CD4-positive, alpha-beta memory T cell (primary cell): ENCODE results near the gene HMCES. TPM values are rescaled to one million over a fixed set of nuclear protein-coding genes. Genes with fewer than 3 reads are reported as not detected.
A peak's percentile ranks its signal among the peaks of the same experiment; 100 is the strongest.

Experiments used
- CTCF ChIA-PET: fragments of 350-600 bp; sonication (Branson Sonifier 250); formaldehyde crosslinking; loops from one replicate; lab custom pipeline; 2021; ENCODE audit warnings: inconsistent platforms; ENCODE audit not compliant: partially characterized antibody; lab: Charles Lee
- POLR2A ChIA-PET: fragments of 350-600 bp; sonication (Branson Sonifier 250); formaldehyde crosslinking; loops from one replicate; lab custom pipeline; 2021; ENCODE audit not compliant: partially characterized antibody; lab: Charles Lee
- DNase-seq, 5 donors: peaks; one replicate each; pipeline versions ENCODE4 v3.0.0 to v3.0.0-alpha.2; 2020 to 2022; ENCODE audit warnings: mixed read lengths in 1 of 5
- H3K27ac ChIP-seq: one replicate; pipeline ENCODE4 v1.7.0; 2013; ENCODE audit warnings: low read depth, low read length
- H3K27me3 ChIP-seq: 2 replicates; pipeline ENCODE4 v1.7.0; 2013; ENCODE audit warnings: mild to moderate bottlenecking, low read length, moderate library complexity; ENCODE audit not compliant: insufficient read depth
- H3K36me3 ChIP-seq: 2 replicates; pipeline ENCODE4 v1.7.0; 2013; ENCODE audit warnings: mild to moderate bottlenecking, low read length, moderate library complexity; ENCODE audit not compliant: insufficient read depth
- H3K4me1 ChIP-seq: 2 replicates; pipeline ENCODE4 v1.7.0; 2013; ENCODE audit warnings: mild to moderate bottlenecking, low read length, moderate library complexity; ENCODE audit not compliant: insufficient read depth
- H3K4me3 ChIP-seq, 2 donors: one replicate each; pipeline ENCODE4 v1.7.0; 2013; ENCODE audit warnings: low read length in 2 of 2, mild to moderate bottlenecking in 1 of 2
- H3K9me3 ChIP-seq, 2 donors: one replicate each; pipeline ENCODE4 v1.7.0; 2013; ENCODE audit warnings: low read length in 2 of 2, control low read depth in 1 of 2; ENCODE audit not compliant: control insufficient read depth in 1 of 2
- H3K27ac Mint-ChIP-seq, 7 donors: one replicate each; pipeline ENCODE4 v1.8.0; 2020 to 2021; ENCODE audit warnings: mixed read lengths in 7 of 7, mild to moderate bottlenecking in 6 of 7, inconsistent platforms in 3 of 7, moderate library complexity in 3 of 7
- H3K27me3 Mint-ChIP-seq, 2 donors: one replicate each; pipeline ENCODE4 v1.8.0; 2020 to 2021; ENCODE audit warnings: mixed read lengths in 2 of 2
- H3K36me3 Mint-ChIP-seq, 2 donors: one replicate each; pipeline ENCODE4 v1.8.0; 2020 to 2021; ENCODE audit warnings: mixed read lengths in 2 of 2, inconsistent platforms in 1 of 2, mild to moderate bottlenecking in 1 of 2
- H3K4me1 Mint-ChIP-seq, 4 donors: one replicate each; pipeline ENCODE4 v1.8.0; 2020 to 2021; ENCODE audit warnings: mixed read lengths in 4 of 4, mild to moderate bottlenecking in 1 of 4
- H3K4me3 Mint-ChIP-seq, 8 donors: one replicate each; pipeline ENCODE4 v1.8.0; 2020 to 2021; ENCODE audit warnings: mixed read lengths in 8 of 8, mild to moderate bottlenecking in 7 of 8, moderate library complexity in 6 of 8, inconsistent platforms in 3 of 8
- H3K9me3 Mint-ChIP-seq, 8 donors: one replicate each; pipeline ENCODE4 v1.8.0; 2020 to 2021; ENCODE audit warnings: mixed read lengths in 8 of 8, mild to moderate bottlenecking in 5 of 8, inconsistent platforms in 3 of 8, moderate library complexity in 1 of 8
- intact Hi-C: fragments of 100-400 bp; cut with micrococcal nuclease; formaldehyde crosslinking; loops from one replicate; pipeline ENCODE4 v1.15.1; 2023
- polyA plus RNA-seq, 2 donors: library from polyadenylated mRNA; unstranded; fragments of 300-500 nt; fragmentation: Illumina TruSeq; gene quantifications; one replicate each; pipeline ENCODE4 v1.2.3, GENCODE V29; 2021
- total RNA-seq, 2 experiments: library from RNA; stranded (reverse); gene quantifications; one replicate each; pipeline ENCODE4 v1.2.3, GENCODE V29; 2021

The HMCES gene
- total and polyA plus RNA-seq, 4 experiments from 2014 or later, result 50.1 to 100 (median 76.3) TPM

- H3K9me3 Mint-ChIP-seq, result no peaks in the 10 kb centered on the region
- no peaks in the 10 kb centered on the region for H3K4me1 ChIP-seq
- peaks cover 48 to 61% of the 10 kb centered on the region in 2 donors for H3K36me3 Mint-ChIP-seq
- H3K27ac ChIP-seq, result no peak overlapping the region
- no peaks in the 10 kb centered on the region for H3K9me3 ChIP-seq
- no peak overlapping the region for H3K27ac Mint-ChIP-seq
- ChIA-PET POLR2A (interaction anchor here (0.6 to 1.0 kb wide), 2 partner anchors 12 to 574 kb away, joined by 3 read pairs; no protein-coding TSS in a partner anchor), CTCF (interaction anchor here (1.1 kb wide), 2 partner anchors 25 to 321 kb away, joined by 3 to 6 read pairs; a partner anchor contains a TSS)
- H3K36me3 ChIP-seq, result peaks cover 40% of the 10 kb centered on the region
- peaks cover under 1 to 7% (median 5%) of the 10 kb centered on the region in 4 donors for H3K4me1 Mint-ChIP-seq
- intact Hi-C loops, result no loop called here
- H3K27me3 ChIP-seq, result no peaks in the 10 kb centered on the region
- H3K4me3 ChIP-seq, result no peak overlapping the region
- H3K4me3 Mint-ChIP-seq, result no peak overlapping the region
- H3K27me3 Mint-ChIP-seq, result no peaks in the 10 kb centered on the region
- no peak for DNase-seq
Measured at GRCh38 chr3:129291236-129291886, 12.7 kb downstream of the HMCES start.

- H3K4me3 ChIP-seq, result no peak overlapping the region
- intact Hi-C loops, result no loop called here
- no peaks in the 10 kb centered on the region for H3K9me3 ChIP-seq
- no peaks in the 10 kb centered on the region for H3K9me3 Mint-ChIP-seq
- POLR2A ChIA-PET, result no interaction called here
- H3K27ac ChIP-seq, result no peak overlapping the region
- no peak overlapping the region for H3K4me3 Mint-ChIP-seq
- peak overlapping the region in 2 of 7 donors; percentile 19 to 82 for H3K27ac Mint-ChIP-seq
- peaks cover 49 to 66% of the 10 kb centered on the region in 2 donors for H3K36me3 Mint-ChIP-seq
- no peaks in the 10 kb centered on the region for H3K27me3 Mint-ChIP-seq
- peaks cover 0 to 6% (median 3%) of the 10 kb centered on the region in 4 donors for H3K4me1 Mint-ChIP-seq
- no peak for DNase-seq
- peaks cover 51% of the 10 kb centered on the region for H3K36me3 ChIP-seq
- no peaks in the 10 kb centered on the region for H3K27me3 ChIP-seq
- CTCF ChIA-PET, result no interaction called here
- H3K4me1 ChIP-seq, result no peaks in the 10 kb centered on the region
Measured at GRCh38 chr3:129295286-129295685, 16.6 kb downstream of the HMCES start.

- no peak overlapping the region for H3K27ac ChIP-seq
- no peaks in the 10 kb centered on the region for H3K9me3 ChIP-seq
- Mint-ChIP-seq H3K27me3 (no peaks in the 10 kb centered on the region), H3K9me3 (no peaks in the 10 kb centered on the region), H3K36me3 (peaks cover 27 to 55% of the 10 kb centered on the region in 2 donors), H3K4me3 (no peak overlapping the region), H3K27ac (peak overlapping the region; percentile 11 to 87 (median 62)), H3K4me1 (peaks cover 14 to 24% (median 15%) of the 10 kb centered on the region in 4 donors)
- H3K4me1 ChIP-seq, result peaks cover 3% of the 10 kb centered on the region
- no peaks in the 10 kb centered on the region for H3K27me3 ChIP-seq
- intact Hi-C loops, result no loop called here
- H3K36me3 ChIP-seq, result peaks cover 37% of the 10 kb centered on the region
- ChIA-PET CTCF (interaction anchor here (1.0 to 1.9 kb wide), 2 partner anchors 12 to 26 kb away, joined by 3 to 10 read pairs; partner anchors contain the start of gene HMCES), POLR2A (interaction anchor here (8.0 kb wide), 1 partner anchor 10 kb away, joined by 83 read pairs; a partner anchor contains a TSS)
- no peak for DNase-seq
- H3K4me3 ChIP-seq, result no peak overlapping the region
Measured at GRCh38 chr3:129304146-129304961, 25.7 kb downstream of the HMCES start.

GRCh38 chr3:129304962-129305222, 26.2 kb downstream of the HMCES start:
- Histone ChIP-seq H3K36me3 (peaks cover 37% of the 10 kb centered on the region), H3K27ac (no peak overlapping the region), H3K4me3 (no peak overlapping the region), H3K9me3 (no peaks in the 10 kb centered on the region), H3K27me3 (no peaks in the 10 kb centered on the region), H3K4me1 (peaks cover 3% of the 10 kb centered on the region)
- H3K36me3 Mint-ChIP-seq, result peaks cover 25 to 54% of the 10 kb centered on the region in 2 donors
- no peaks in the 10 kb centered on the region for H3K27me3 Mint-ChIP-seq
- H3K4me1 Mint-ChIP-seq, result peaks cover 14 to 24% (median 15%) of the 10 kb centered on the region in 4 donors
- no peak overlapping the region for H3K4me3 Mint-ChIP-seq
- peak overlapping the region in 2 of 7 donors; percentile 62 to 69 for H3K27ac Mint-ChIP-seq
- CTCF ChIA-PET, result interaction anchor here (1.0 to 1.9 kb wide), 2 partner anchors 11 to 26 kb away, joined by 3 to 10 read pairs; partner anchors contain the start of gene HMCES
- no peak for DNase-seq
- POLR2A ChIA-PET, result interaction anchor here (8.0 kb wide), 1 partner anchor 10 kb away, joined by 83 read pairs; a partner anchor contains a TSS
- no peaks in the 10 kb centered on the region for H3K9me3 Mint-ChIP-seq
- intact Hi-C loops, result no loop called here

GRCh38 chr3:129305592-129306091, 27.0 kb downstream of the HMCES start:
- Mint-ChIP-seq H3K27me3 (no peaks in the 10 kb centered on the region), H3K4me1 (peaks cover 14 to 24% (median 15%) of the 10 kb centered on the region in 4 donors), H3K36me3 (peaks cover 23 to 51% of the 10 kb centered on the region in 2 donors), H3K9me3 (no peaks in the 10 kb centered on the region), H3K4me3 (peak overlapping the region in 2 of 8 donors; percentile 25 to 29), H3K27ac (peak overlapping the region; percentile 19 to 87 (median 65))
- intact Hi-C loops, result no loop called here
- POLR2A ChIA-PET, result interaction anchor here (8.0 kb wide), 1 partner anchor 9 kb away, joined by 83 read pairs; a partner anchor contains a TSS
- peaks cover 32% of the 10 kb centered on the region for H3K36me3 ChIP-seq
- H3K27me3 ChIP-seq, result no peaks in the 10 kb centered on the region
- H3K27ac ChIP-seq, result peak overlapping the region; percentile 6
- CTCF ChIA-PET, result interaction anchor here (1.9 kb wide), 1 partner anchor 11 kb away, joined by 10 read pairs; a partner anchor contains a TSS
- H3K4me1 ChIP-seq, result peaks cover 3% of the 10 kb centered on the region
- no peaks in the 10 kb centered on the region for H3K9me3 ChIP-seq
- H3K4me3 ChIP-seq, result no peak overlapping the region
- no peak for DNase-seq

- H3K36me3 Mint-ChIP-seq, result peaks cover 10 to 28% of the 10 kb centered on the region in 2 donors
- intact Hi-C loops, result no loop called here
- DNase-seq, result no peak
- peaks cover 22% of the 10 kb centered on the region for H3K4me1 ChIP-seq
- ChIA-PET POLR2A (interaction anchor here (8.0 kb wide), 1 partner anchor 6 kb away, joined by 83 read pairs; a partner anchor contains a TSS), CTCF (interaction anchor here (0.7 kb wide), 1 partner anchor 265 kb away, joined by 3 read pairs; no protein-coding TSS in a partner anchor)
- H3K27me3 ChIP-seq, result no peaks in the 10 kb centered on the region
- H3K9me3 Mint-ChIP-seq, result no peaks in the 10 kb centered on the region
- H3K4me3 Mint-ChIP-seq, result no peak overlapping the region
- H3K27me3 Mint-ChIP-seq, result no peaks in the 10 kb centered on the region
- H3K27ac ChIP-seq, result no peak overlapping the region
- peaks cover 15% of the 10 kb centered on the region for H3K36me3 ChIP-seq
- no peak overlapping the region for H3K4me3 ChIP-seq
- H3K9me3 ChIP-seq, result no peaks in the 10 kb centered on the region
- peak overlapping the region in 5 of 7 donors; percentile 0 to 36 (median 4) for H3K27ac Mint-ChIP-seq
- peaks cover 18 to 39% (median 31%) of the 10 kb centered on the region in 4 donors for H3K4me1 Mint-ChIP-seq
Measured at GRCh38 chr3:129308636-129309035, 30.0 kb downstream of the HMCES start.
